VCaP (cell line): ENCODE results near the gene COPS7A.

Experiments used
- H3K27ac ChIP-seq: fragments of 450-650 bp; 2 replicates; pipeline ENCODE4 v1.5.1; 2017
- CTCF ChIP-seq: fragments of 450-650 bp; conservative IDR thresholded peaks from 2 replicates; pipeline ENCODE4 v1.5.1; 2017; ENCODE audit warnings: mild to moderate bottlenecking, moderate library complexity

The COPS7A gene

GRCh38 chr12:6773590-6774351, 49.9 kb downstream of the COPS7A start:
- TF ChIP-seq CTCF = no peak
- peak overlapping the region; percentile 87 for H3K27ac ChIP-seq

- TF ChIP-seq CTCF = no peak
- peak overlapping the region; percentile 87 for H3K27ac ChIP-seq
These were observed 50.7 kb downstream of the COPS7A start for GRCh38 chr12:6774499-6775062.

GRCh38 chr12:6775185-6776174, 51.6 kb downstream of the COPS7A start:
- peak overlapping the region; percentile 87 for H3K27ac ChIP-seq
- no peak for TF ChIP-seq CTCF

- TF ChIP-seq CTCF = no peak
- peak overlapping the region; percentile 87 for H3K27ac ChIP-seq
These were observed 53.5 kb downstream of the COPS7A start for GRCh38 chr12:6777386-6777785.

- TF ChIP-seq CTCF = no peak
- H3K27ac ChIP-seq = peak overlapping the region; percentile 87
These were observed 54.3 kb downstream of the COPS7A start for GRCh38 chr12:6778217-6778573.

GRCh38 chr12:6778574-6779550, 55.0 kb downstream of the COPS7A start:
- TF ChIP-seq CTCF = peak; percentile 98
- H3K27ac ChIP-seq = peak overlapping the region; percentile 87
